ENCODE data around the gene POLR3B. TPM values are rescaled to one million over a fixed set of nuclear protein-coding genes. Genes with fewer than 3 reads are reported as not detected.

The POLR3B gene
- total and polyA plus RNA-seq, 10 of the 15 experiments (the other 5 are each of a cell fraction or from before 2014, with no cell fraction given): 2.3 to 10.5 (median 8.0) TPM

- TF ChIP-seq NR2F1 (conservative IDR thresholded peaks at IDR 0.05) (no peak), ZNF274 (IDR thresholded peaks at IDR 0.05; ENCODE audit: insufficient read depth, insufficient read length) (no peak), ATF2 (IDR thresholded peaks at IDR 0.05; ENCODE audit: low read length) (no peak), NFIC (IDR thresholded peaks at IDR 0.05; ENCODE audit: low read depth, low read length) (no peak)
Measured at GRCh38 chr12:106498056-106498455, 140.5 kb downstream of the POLR3B start (continued).

- FAIRE-seq: no peak
- 100% methylated on average over 2 of the region's 2 CpGs for WGBS (ENCODE audit: insufficient coverage, insufficient replicate concordance, low lambda C conversion rate, missing lambda C conversion rate)
- POLR2A ChIA-PET: no interaction called here
Measured at GRCh38 chr12:106499628-106500027, 142.1 kb downstream of the POLR3B start.

More at GRCh38 chr12:106499628-106500027, 142.1 kb downstream of the POLR3B start:
- no peaks in the 10 kb centered on the region for H4K20me1 ChIP-seq (ENCODE audit: control insufficient read depth, insufficient read depth)
- no peak overlapping the region for H2AFZ ChIP-seq (ENCODE audit: control insufficient read depth, low read depth, low read length)
- H3K79me2 ChIP-seq (ENCODE audit: control insufficient read depth, insufficient read depth, low read length): no peaks in the 10 kb centered on the region
- no peak overlapping the region for H3K27ac ChIP-seq (ENCODE audit: control insufficient read depth, insufficient read depth)
- H3K4me1 ChIP-seq (ENCODE audit: control insufficient read depth, insufficient read depth, low read length): no peaks in the 10 kb centered on the region
- in situ Hi-C loops (cut with MboI): no loop called here
- H3K4me2 ChIP-seq (ENCODE audit: control insufficient read depth, insufficient read depth): no peak overlapping the region
- no TSS peak for BruUV-seq (replicated peaks)
- TF ChIP-seq ZNF24 (IDR thresholded peaks at IDR 0.05) (no peak), ZNF384 (IDR thresholded peaks at IDR 0.05; ENCODE audit: borderline replicate concordance, low read depth, low read length) (no peak), CBX5 (IDR thresholded peaks at IDR 0.05; ENCODE audit: low read depth) (no peak), CHD2 (IDR thresholded peaks at IDR 0.05; ENCODE audit: borderline replicate concordance, low read depth, low read length) (no peak)
- DNase-seq (ENCODE audit: low read depth, low spot score) (no peak), ATAC-seq (no peak)
- no peaks in the 10 kb centered on the region for H3K9me3 ChIP-seq (replicated peaks; ENCODE audit: control insufficient read depth, insufficient read depth, low read length)
- no peak overlapping the region for H3K9ac ChIP-seq (ENCODE audit: control insufficient read depth, insufficient read depth, low read length)
- CTCF ChIA-PET: no interaction called here
- RAD21 ChIA-PET (ENCODE audit: unreplicated experiment): interaction anchor here (1.0 kb wide), 1 partner anchor 273 kb away, joined by 3 read pairs; no protein-coding TSS in a partner anchor
- H3K27me3 ChIP-seq (replicated peaks in 1 of 2; ENCODE audit: control insufficient read depth in 2 of 2, insufficient read depth in 2 of 2, low read length in 1 of 2): no peaks in the 10 kb centered on the region
- H3K4me3 ChIP-seq: no peak overlapping the region
- H3K36me3 ChIP-seq (ENCODE audit: control insufficient read depth in 2 of 2, insufficient read depth in 2 of 2, low read length in 1 of 2): peaks cover 0 to 4% of the 10 kb centered on the region in 2 experiments; a peak in 2 of 4 replicates
- SMC1A ChIA-PET (ENCODE audit: uncharacterized antibody, unreplicated experiment): no interaction called here
- intact Hi-C loops (cut with micrococcal nuclease; ENCODE audit: unreplicated experiment): no loop called here

Data from GM12878 (cell line).